Nephron (organoid): Measurements from ENCODE around the gene SLC4A3.

Experiments used
- H3K27ac Mint-ChIP-seq, 3 experiments: 2 replicates each; pipeline ENCODE4 v1.8.0; 2020; ENCODE audit warnings: mixed read lengths in 3 of 3, mild to moderate bottlenecking in 2 of 3, moderate library complexity in 1 of 3
- H3K27me3 Mint-ChIP-seq: 2 replicates; pipeline ENCODE4 v1.8.0; 2021; ENCODE audit warnings: low read depth, mild to moderate bottlenecking, moderate library complexity, mixed read lengths
- H3K36me3 Mint-ChIP-seq: 2 replicates; pipeline ENCODE4 v1.8.0; 2020; ENCODE audit warnings: low read depth, mixed read lengths
- H3K4me1 Mint-ChIP-seq: 2 replicates; pipeline ENCODE4 v1.8.0; 2020; ENCODE audit warnings: mixed read lengths
- H3K4me3 Mint-ChIP-seq, 3 experiments: 2 replicates each; pipeline ENCODE4 v1.8.0; 2020; ENCODE audit warnings: mild to moderate bottlenecking in 3 of 3, mixed read lengths in 3 of 3, moderate library complexity in 2 of 3
- H3K9me3 Mint-ChIP-seq: 2 replicates; pipeline ENCODE4 v1.8.0; 2020; ENCODE audit warnings: mixed read lengths
- TF ChIP-seq, protein P1 (sequence below), 3 experiments: fragments of 200-600 bp; sonication (generic); IDR thresholded peaks; one replicate each; pipeline ENCODE4 v1.5.0; 2021; ENCODE audit warnings: antibody characterized with exemption in 3 of 3; ENCODE audit not compliant: unreplicated experiment in 3 of 3

The SLC4A3 gene

DNA sequence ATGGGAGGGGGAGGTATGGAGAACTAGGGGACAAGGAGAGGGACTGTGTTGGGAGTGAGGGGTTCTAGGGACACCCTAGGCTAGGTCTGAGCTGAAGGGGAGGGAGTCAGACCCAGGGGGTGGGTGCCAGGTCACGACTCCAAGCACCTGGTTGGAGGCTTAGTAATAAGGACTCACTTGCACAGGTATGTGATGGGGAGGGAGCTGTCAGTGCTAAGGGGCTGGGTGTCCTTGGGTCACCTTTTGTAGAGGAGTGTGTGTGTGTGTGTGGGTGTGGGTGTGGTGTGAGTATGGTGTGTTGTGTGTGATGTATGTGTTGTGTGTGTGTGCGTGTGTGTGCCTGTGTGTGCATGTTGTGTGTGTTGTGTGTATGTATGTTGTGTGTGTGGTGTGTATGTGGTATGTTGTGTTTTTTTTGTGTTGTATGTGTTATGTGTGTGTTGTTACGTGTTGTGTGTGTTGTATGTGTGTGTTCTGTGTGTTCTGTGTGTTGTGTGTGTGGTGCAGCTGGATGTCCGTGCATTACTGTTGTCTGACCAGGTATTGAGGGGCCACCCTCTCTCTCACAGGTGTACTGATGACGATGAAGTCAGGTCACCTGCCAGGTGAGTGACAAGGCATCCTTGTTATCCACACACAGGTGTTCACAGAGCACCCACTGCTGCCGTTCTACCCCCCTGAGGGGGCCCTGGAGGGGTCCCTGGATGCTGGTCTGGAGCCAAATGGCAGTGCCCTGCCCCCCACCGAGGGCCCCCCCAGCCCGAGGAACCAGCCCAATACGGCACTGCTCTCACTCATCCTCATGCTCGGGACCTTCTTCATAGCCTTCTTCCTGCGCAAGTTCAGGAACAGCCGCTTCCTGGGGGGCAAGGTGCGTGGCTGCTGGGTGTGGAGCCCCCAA, 9.8 kb downstream of the SLC4A3 start:
- TF ChIP-seq, protein P1, sequence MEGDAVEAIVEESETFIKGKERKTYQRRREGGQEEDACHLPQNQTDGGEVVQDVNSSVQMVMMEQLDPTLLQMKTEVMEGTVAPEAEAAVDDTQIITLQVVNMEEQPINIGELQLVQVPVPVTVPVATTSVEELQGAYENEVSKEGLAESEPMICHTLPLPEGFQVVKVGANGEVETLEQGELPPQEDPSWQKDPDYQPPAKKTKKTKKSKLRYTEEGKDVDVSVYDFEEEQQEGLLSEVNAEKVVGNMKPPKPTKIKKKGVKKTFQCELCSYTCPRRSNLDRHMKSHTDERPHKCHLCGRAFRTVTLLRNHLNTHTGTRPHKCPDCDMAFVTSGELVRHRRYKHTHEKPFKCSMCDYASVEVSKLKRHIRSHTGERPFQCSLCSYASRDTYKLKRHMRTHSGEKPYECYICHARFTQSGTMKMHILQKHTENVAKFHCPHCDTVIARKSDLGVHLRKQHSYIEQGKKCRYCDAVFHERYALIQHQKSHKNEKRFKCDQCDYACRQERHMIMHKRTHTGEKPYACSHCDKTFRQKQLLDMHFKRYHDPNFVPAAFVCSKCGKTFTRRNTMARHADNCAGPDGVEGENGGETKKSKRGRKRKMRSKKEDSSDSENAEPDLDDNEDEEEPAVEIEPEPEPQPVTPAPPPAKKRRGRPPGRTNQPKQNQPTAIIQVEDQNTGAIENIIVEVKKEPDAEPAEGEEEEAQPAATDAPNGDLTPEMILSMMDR (IDR thresholded peaks at IDR 0.05; ENCODE audit: unreplicated experiment in 3 of 3): no peak
- Mint-ChIP-seq H3K9me3 (no peaks in the 10 kb centered on the region), H3K27me3 (peaks cover 3% of the 10 kb centered on the region), H3K4me3 (no peak overlapping the region), H3K36me3 (peaks cover 11% of the 10 kb centered on the region), H3K4me1 (peaks cover 7% of the 10 kb centered on the region), H3K27ac (no peak overlapping the region)

GRCh38 chr2:219637842-219638185, 10.4 kb downstream of the SLC4A3 start:
- Mint-ChIP-seq H3K4me1 (peaks cover 13% of the 10 kb centered on the region), H3K36me3 (peaks cover 11% of the 10 kb centered on the region), H3K27ac (no peak overlapping the region), H3K9me3 (no peaks in the 10 kb centered on the region), H3K4me3 (no peak overlapping the region), H3K27me3 (peaks cover 6% of the 10 kb centered on the region)
- TF ChIP-seq, protein P1 (IDR thresholded peaks at IDR 0.05; ENCODE audit: unreplicated experiment in 3 of 3): no peak

GRCh38 chr2:219638217-219638947, 11.0 kb downstream of the SLC4A3 start:
- peaks cover 7% of the 10 kb centered on the region for H3K36me3 Mint-ChIP-seq
- H3K27ac Mint-ChIP-seq: no peak overlapping the region
- TF ChIP-seq, protein P1 (IDR thresholded peaks at IDR 0.05; ENCODE audit: unreplicated experiment in 3 of 3): no peak
- no peak overlapping the region for H3K4me3 Mint-ChIP-seq
- H3K27me3 Mint-ChIP-seq: peaks cover 8% of the 10 kb centered on the region
- H3K4me1 Mint-ChIP-seq: peaks cover 16% of the 10 kb centered on the region
- no peaks in the 10 kb centered on the region for H3K9me3 Mint-ChIP-seq

DNA sequence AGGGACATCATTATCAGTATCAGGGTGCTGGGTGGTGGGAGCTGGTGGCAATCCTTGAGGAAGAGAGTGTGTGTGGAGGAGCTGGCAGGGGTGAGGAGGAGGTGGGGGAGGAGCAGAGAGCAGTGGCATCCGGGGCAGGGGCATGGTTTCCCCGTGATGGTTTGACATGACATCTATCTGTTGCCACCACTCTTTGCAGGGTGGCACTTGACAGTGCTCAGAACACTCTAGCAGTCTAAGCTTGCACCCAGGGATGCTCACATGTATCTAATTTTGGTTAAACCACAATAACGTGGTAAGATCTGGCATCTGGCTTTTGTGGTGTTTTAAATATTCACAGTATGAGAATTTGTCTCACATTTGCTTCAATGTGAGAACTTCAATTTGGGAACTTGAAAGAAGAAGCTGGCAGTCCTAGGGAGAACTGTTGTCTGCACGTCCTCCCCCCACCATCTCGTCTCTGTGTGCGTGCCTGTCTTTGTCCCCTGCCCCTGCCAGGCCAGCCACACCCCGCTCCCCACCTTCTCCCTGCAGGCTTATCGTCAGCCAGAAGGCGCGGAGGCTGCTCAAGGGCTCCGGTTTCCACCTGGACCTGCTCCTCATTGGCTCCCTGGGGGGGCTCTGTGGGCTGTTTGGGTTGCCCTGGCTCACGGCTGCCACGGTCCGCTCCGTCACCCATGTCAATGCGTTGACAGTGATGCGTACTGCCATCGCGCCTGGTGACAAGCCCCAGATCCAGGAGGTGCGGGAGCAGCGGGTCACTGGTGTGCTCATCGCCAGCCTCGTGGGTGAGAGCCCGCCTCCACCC, 11.7 kb downstream of the SLC4A3 start:
- TF ChIP-seq, protein P1 (IDR thresholded peaks at IDR 0.05; ENCODE audit: unreplicated experiment in 3 of 3): no peak
- peaks cover 15% of the 10 kb centered on the region for H3K27me3 Mint-ChIP-seq
- H3K9me3 Mint-ChIP-seq: no peaks in the 10 kb centered on the region

DNA sequence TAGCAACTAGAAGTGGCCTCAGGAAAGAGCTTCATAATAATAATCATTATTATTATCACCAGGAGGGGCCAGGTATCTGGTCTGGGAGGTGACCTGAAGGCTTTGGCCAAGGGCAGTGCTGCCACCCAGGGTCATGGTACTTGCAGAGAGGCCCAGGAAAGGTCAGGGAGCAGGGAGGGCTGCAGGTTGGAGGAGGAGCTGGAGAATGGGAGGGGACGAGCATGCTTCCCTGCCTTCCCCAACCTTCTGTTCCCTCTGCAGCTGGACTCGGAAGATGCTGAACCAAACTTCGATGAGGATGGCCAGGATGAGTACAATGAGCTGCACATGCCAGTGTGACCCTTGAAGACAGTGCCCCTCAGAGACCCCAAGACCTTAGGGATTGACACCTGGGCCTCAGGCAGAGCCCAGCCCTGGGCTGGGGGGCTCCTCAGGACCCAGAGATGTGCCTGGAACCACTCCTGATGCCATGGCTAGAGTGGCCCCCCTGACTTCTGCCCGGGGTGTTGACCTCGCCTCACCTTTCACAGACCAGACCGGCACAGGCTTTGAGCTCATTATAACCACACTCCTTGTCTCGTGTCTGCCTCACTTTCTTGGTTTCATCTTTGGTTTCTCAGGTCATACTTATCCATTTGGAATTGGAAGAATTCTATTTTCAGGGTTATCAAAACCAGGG, 14.1 kb downstream of the SLC4A3 start:
- Mint-ChIP-seq H3K4me1 (peaks cover 30% of the 10 kb centered on the region), H3K27ac (no peak overlapping the region), H3K36me3 (peaks cover 5% of the 10 kb centered on the region), H3K9me3 (no peaks in the 10 kb centered on the region), H3K4me3 (no peak overlapping the region), H3K27me3 (peaks cover 20% of the 10 kb centered on the region)
- TF ChIP-seq, protein P1 (IDR thresholded peaks at IDR 0.05; ENCODE audit: unreplicated experiment in 3 of 3): no peak

More for the DNA sequence above, 11.7 kb downstream of the SLC4A3 start:
- H3K4me1 Mint-ChIP-seq: peaks cover 16% of the 10 kb centered on the region
- H3K4me3 Mint-ChIP-seq: no peak overlapping the region
- H3K27ac Mint-ChIP-seq: no peak overlapping the region
- H3K36me3 Mint-ChIP-seq: peaks cover 5% of the 10 kb centered on the region
